ENCODE results near the gene YIPF4. TPM values are rescaled to one million over a fixed set of nuclear protein-coding genes. Genes with fewer than 3 reads are reported as not detected.

Gene YIPF4
- total and polyA plus RNA-seq, 2 of the 8 experiments (the other 6 are each of a cell fraction or from before 2014, with no cell fraction given), result 2.9 to 21.4 TPM

- no peak for TF ChIP-seq CREB1 (IDR thresholded peaks at IDR 0.05)
- TF ChIP-seq EP300 (IDR thresholded peaks at IDR 0.05; ENCODE audit: borderline replicate concordance in 1 of 2, low read depth in 2 of 2, low read length in 2 of 2), result no peak
These were observed 6.6 kb downstream of the YIPF4 start (continued) for GRCh38 chr2:32284321-32284720.

Data from H1 (cell line).